Muscle layer of duodenum (tissue), 2 donors: ENCODE data around the gene TK1.
A peak's percentile ranks its signal among the peaks of the same experiment; 100 is the strongest.

Experiments
- H3K27ac ChIP-seq: one replicate; pipeline ENCODE4 v1.7.0; 2013; ENCODE audit warnings: mild to moderate bottlenecking, low read length
- H3K27me3 ChIP-seq: one replicate; pipeline ENCODE4 v1.7.0; 2013; ENCODE audit warnings: low read depth, mild to moderate bottlenecking, control low read depth, low read length
- H3K36me3 ChIP-seq, 2 donors: one replicate each; pipeline ENCODE4 v1.7.0; 2013; ENCODE audit warnings: low read length in 2 of 2, control low read depth in 1 of 2, mild to moderate bottlenecking in 1 of 2; ENCODE audit not compliant: insufficient read depth in 2 of 2, control insufficient read depth in 1 of 2
- H3K4me1 ChIP-seq, 2 donors: one replicate each; pipeline ENCODE4 v1.7.0; 2013; ENCODE audit warnings: low read length in 2 of 2, mild to moderate bottlenecking in 2 of 2, control low read depth in 1 of 2, moderate library complexity in 1 of 2; ENCODE audit not compliant: insufficient read depth in 2 of 2, control insufficient read depth in 1 of 2
- H3K4me3 ChIP-seq, 2 donors: one replicate each; pipeline ENCODE4 v1.7.0; 2013; ENCODE audit warnings: low read length in 2 of 2, low read depth in 1 of 2, mild to moderate bottlenecking in 1 of 2
- H3K9me3 ChIP-seq, 2 donors: one replicate each; pipeline ENCODE4 v1.7.0; 2013; ENCODE audit warnings: low read length in 2 of 2, control low read depth in 1 of 2, mild to moderate bottlenecking in 1 of 2; ENCODE audit not compliant: control insufficient read depth in 1 of 2
- donor health status: healthy.

TK1 gene

DNA sequence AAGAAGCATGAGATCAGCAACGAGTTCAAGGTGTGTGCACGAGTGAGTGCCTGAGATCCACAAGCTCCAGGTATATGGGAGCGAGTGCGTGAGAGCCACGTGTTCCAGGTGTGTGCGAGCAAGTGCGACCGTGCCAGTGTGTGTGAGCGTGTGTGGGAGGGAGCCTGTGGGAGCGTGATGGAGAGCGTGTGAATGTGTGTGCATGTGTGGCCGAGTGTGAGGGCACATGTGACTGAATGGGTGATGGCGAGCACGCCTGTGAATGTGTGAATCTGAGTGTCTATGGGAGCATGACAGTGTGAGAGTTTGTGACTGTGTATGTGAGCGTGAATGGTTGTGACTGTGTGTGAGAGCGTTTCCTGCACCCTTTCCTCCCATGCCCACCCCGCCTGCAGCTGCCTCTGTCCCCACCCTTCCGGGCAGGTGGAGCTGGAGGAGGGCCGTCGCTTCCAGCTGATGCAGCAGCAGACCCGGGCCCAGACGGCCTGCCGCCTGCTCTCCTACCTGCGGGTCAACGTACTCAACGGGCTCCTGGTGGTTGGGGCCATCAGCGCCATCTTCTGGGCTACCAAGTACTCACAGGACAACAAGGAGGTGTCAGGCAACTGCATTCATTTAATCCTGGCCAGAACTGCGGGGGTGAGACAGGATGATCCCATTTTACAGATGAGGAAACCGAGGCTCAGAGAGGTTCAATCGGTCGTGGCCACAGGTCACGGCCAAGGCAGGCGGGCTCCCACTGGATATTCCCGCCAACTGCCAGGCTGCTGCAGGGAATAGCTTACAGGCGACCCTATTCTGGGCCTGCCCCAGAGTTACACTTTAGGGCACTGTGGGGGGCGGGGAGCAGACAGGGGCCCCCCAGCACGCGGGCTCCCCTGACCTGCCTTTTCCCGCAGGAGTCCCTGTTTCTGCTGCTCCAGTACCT is 52.6 kb downstream of the TK1 start:
- peaks cover 5 to 26% of the 10 kb centered on the region in 2 donors for H3K4me1 ChIP-seq
- no peaks in the 10 kb centered on the region for H3K9me3 ChIP-seq
- no peaks in the 10 kb centered on the region for H3K27me3 ChIP-seq
- H3K4me3 ChIP-seq: no peak overlapping the region
- H3K36me3 ChIP-seq: no peaks in the 10 kb centered on the region
- no peak overlapping the region for H3K27ac ChIP-seq

- H3K9me3 ChIP-seq: no peaks in the 10 kb centered on the region
- no peaks in the 10 kb centered on the region for H3K27me3 ChIP-seq
- no peak overlapping the region for H3K4me3 ChIP-seq
- peaks cover 5 to 34% of the 10 kb centered on the region in 2 donors for H3K4me1 ChIP-seq
- no peak overlapping the region for H3K27ac ChIP-seq
- no peaks in the 10 kb centered on the region for H3K36me3 ChIP-seq
Observed at GRCh38 chr17:78133179-78133951, 53.5 kb downstream of the TK1 start.

- H3K4me3 ChIP-seq: no peak overlapping the region
- H3K9me3 ChIP-seq: no peaks in the 10 kb centered on the region
- no peak overlapping the region for H3K27ac ChIP-seq
- peaks cover 5 to 40% of the 10 kb centered on the region in 2 donors for H3K4me1 ChIP-seq
- H3K36me3 ChIP-seq: no peaks in the 10 kb centered on the region
- no peaks in the 10 kb centered on the region for H3K27me3 ChIP-seq
Observed at GRCh38 chr17:78132767-78133178, 54.1 kb downstream of the TK1 start.

DNA sequence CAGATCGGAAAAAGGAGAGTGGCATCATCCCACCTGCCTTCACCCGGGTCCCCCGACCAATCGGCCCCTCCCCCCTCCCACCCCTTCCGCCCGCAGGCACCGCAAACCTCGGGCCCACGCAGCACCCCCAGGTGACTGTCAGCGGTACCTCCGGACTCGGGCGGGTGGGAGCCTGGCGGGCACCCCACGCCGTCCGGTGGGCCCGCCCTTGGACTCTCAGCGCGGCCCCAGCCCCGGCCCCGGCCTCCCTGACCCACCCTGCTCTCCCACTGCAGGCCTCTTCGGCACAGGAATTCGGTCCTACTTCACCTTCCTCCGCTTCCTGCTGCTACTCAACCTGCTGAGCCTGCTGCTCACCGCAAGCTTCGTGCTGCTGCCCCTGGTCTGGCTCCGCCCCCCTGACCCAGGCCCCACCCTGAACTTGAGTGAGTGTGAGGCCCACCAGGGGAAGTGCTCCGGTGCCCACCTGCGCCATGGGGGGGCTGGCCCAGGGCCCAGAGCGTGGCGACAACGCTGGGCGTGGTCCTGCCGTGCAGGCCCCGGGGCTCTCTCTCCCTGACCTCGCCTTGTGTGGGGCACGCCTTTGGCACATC is 54.7 kb downstream of the TK1 start:
- H3K4me1 ChIP-seq: peaks cover 7 to 46% of the 10 kb centered on the region in 2 donors
- H3K4me3 ChIP-seq: peak overlapping the region in 1 of 2 donors; percentile 49
- no peak overlapping the region for H3K27ac ChIP-seq
- no peaks in the 10 kb centered on the region for H3K9me3 ChIP-seq
- H3K27me3 ChIP-seq: no peaks in the 10 kb centered on the region
- H3K36me3 ChIP-seq: no peaks in the 10 kb centered on the region

GRCh38 chr17:78131172-78132083 is 55.4 kb downstream of the TK1 start:
- no peaks in the 10 kb centered on the region for H3K27me3 ChIP-seq
- no peak overlapping the region for H3K27ac ChIP-seq
- H3K4me3 ChIP-seq: peak overlapping the region; percentile 26 to 49
- peaks cover 10 to 54% of the 10 kb centered on the region in 2 donors for H3K4me1 ChIP-seq
- no peaks in the 10 kb centered on the region for H3K36me3 ChIP-seq
- H3K9me3 ChIP-seq: no peaks in the 10 kb centered on the region

GRCh38 chr17:78130437-78131101 is 56.3 kb downstream of the TK1 start, which contains the start of gene TMC8:
Gene TMC8 (plus strand): TSS chr17:78130771. CDS start chr17:78131589, 818 bp downstream.
- no peaks in the 10 kb centered on the region for H3K36me3 ChIP-seq
- H3K4me1 ChIP-seq: peaks cover 10 to 62% of the 10 kb centered on the region in 2 donors
- H3K9me3 ChIP-seq: no peaks in the 10 kb centered on the region
- peak within 1 kb of the TSS; percentile 26 to 49 for H3K4me3 ChIP-seq
- no peaks in the 10 kb centered on the region for H3K27me3 ChIP-seq
- H3K27ac ChIP-seq: peak within 1 kb of the TSS; percentile 31

GRCh38 chr17:78130090-78130436 is 56.8 kb downstream of the TK1 start:
- H3K27me3 ChIP-seq: no peaks in the 10 kb centered on the region
- no peak overlapping the region for H3K27ac ChIP-seq
- no peak overlapping the region for H3K4me3 ChIP-seq
- H3K9me3 ChIP-seq: no peaks in the 10 kb centered on the region
- peaks cover 10 to 67% of the 10 kb centered on the region in 2 donors for H3K4me1 ChIP-seq
- H3K36me3 ChIP-seq: no peaks in the 10 kb centered on the region

GRCh38 chr17:78129351-78130089 is 57.3 kb downstream of the TK1 start:
- peak overlapping the region; percentile 31 for H3K27ac ChIP-seq
- H3K4me1 ChIP-seq: peaks cover 10 to 72% of the 10 kb centered on the region in 2 donors
- no peaks in the 10 kb centered on the region for H3K9me3 ChIP-seq
- H3K36me3 ChIP-seq: no peaks in the 10 kb centered on the region
- H3K27me3 ChIP-seq: no peaks in the 10 kb centered on the region
- peak overlapping the region; percentile 16 to 77 for H3K4me3 ChIP-seq

DNA sequence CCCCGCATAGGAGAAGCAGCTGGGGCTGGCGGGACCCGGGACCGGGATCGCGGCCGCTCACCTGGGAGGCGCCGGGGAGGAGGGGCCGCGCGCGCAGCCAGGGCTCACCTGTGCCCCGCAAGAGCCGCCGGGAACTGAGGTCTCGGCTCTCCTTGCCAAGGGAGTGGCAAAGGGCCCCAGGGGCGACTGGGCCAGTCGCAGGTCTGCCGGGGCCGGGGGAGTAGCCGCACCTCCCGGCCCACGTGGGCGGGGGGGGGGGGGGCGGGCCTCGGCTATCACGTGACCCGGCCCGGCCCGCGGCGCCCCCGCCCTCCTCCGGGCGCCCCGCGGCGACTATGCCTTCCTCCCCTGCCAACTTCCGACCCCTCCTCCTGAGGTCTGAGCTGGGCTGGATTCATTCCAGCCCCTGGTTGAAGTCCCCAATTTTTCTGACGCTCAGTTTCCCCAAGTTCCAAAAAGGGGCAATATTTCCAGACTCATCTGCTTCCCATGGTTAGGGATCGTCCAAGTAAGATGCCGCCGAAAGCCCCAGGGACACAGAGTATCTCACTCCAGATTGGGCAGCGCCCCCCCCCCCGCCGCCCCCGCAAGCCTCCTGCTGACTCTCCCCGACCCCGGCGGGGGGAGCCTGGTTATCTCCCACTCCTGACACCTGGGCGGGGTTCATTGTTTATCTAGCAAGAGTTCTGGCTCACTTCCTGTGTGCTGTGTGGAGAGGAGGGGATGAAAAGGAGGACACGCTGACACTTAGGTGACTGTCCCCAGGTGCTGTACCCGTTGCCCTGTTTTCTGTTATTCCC is 58.1 kb downstream of the TK1 start, which contains the start of gene TMC6:
TMC6 (minus strand) TSS at position 205 of the 800 bp plus-strand sequence. CDS start 1,923 bp downstream, outside the sequence.
- peak within 1 kb of the TSS; percentile 39 for H3K27ac ChIP-seq
- H3K4me1 ChIP-seq: peaks cover 10 to 72% of the 10 kb centered on the region in 2 donors
- H3K27me3 ChIP-seq: no peaks in the 10 kb centered on the region
- H3K9me3 ChIP-seq: no peaks in the 10 kb centered on the region
- no peaks in the 10 kb centered on the region for H3K36me3 ChIP-seq
- H3K4me3 ChIP-seq: peak within 1 kb of the TSS; percentile 46 to 77
